SK-N-SH treated with all-trans-retinoic acid at 6 μM for 48 hours (cell line): ENCODE measurements around the gene ME3.

ENCODE experiments used
- ATAC-seq: fragments of 200-7000 bp; cut with Tn5 transposase; 3 replicates; pipeline ENCODE4 v1.9.1; 2020; ENCODE audit warnings: mild to moderate bottlenecking, moderate library complexity
- ARNTL ChIP-seq: fragments of 450-650 bp; formaldehyde crosslinking; IDR thresholded peaks from 2 replicates; pipeline ENCODE4 v1.5.0; 2020; ENCODE audit warnings: low read depth, mild to moderate bottlenecking, moderate library complexity, borderline replicate concordance
- BACH2 ChIP-seq: fragments of 250-450 bp; sonication (Bioruptor Pico); IDR thresholded peaks from 2 replicates; pipeline ENCODE4 v1.9.0; 2021; ENCODE audit warnings: mild to moderate bottlenecking, borderline replicate concordance
- CSDC2 ChIP-seq: fragments of 250-450 bp; sonication (Bioruptor Pico); IDR thresholded peaks from 2 replicates; pipeline ENCODE4 v1.5.0; 2020; ENCODE audit warnings: mild to moderate bottlenecking, moderate library complexity
- CSRNP3 ChIP-seq: fragments of 250-450 bp; sonication (Bioruptor Pico); IDR thresholded peaks from 2 replicates; pipeline ENCODE4 v1.5.1; 2021; ENCODE audit warnings: mild to moderate bottlenecking, moderate library complexity
- ESRRG ChIP-seq: fragments of 250-450 bp; sonication (Bioruptor Pico); IDR thresholded peaks from 2 replicates; pipeline ENCODE4 v1.6.1; 2021; ENCODE audit warnings: mild to moderate bottlenecking
- GLIS3 ChIP-seq: fragments of 250-450 bp; sonication (Bioruptor Pico); IDR thresholded peaks from 2 replicates; pipeline ENCODE4 v1.5.0; 2020; ENCODE audit warnings: mild to moderate bottlenecking, moderate library complexity
- ISL1 ChIP-seq: fragments of 250-450 bp; sonication (Bioruptor Pico); IDR thresholded peaks from 2 replicates; pipeline ENCODE4 v2.1.2; 2022; ENCODE audit warnings: mild to moderate bottlenecking, moderate library complexity
- POU6F1 ChIP-seq: fragments of 250-450 bp; sonication (Bioruptor Pico); IDR thresholded peaks from 2 replicates; pipeline ENCODE4 v1.8.0; 2021; ENCODE audit warnings: low read depth, mild to moderate bottlenecking, moderate library complexity, borderline replicate concordance
- PPARA ChIP-seq: fragments of 250-450 bp; sonication (Bioruptor Pico); IDR thresholded peaks from 2 replicates; pipeline ENCODE4 v1.5.0; 2020; ENCODE audit warnings: mild to moderate bottlenecking, borderline replicate concordance
- SNAI2 ChIP-seq: fragments of 250-450 bp; sonication (Bioruptor Pico); IDR thresholded peaks from 2 replicates; pipeline ENCODE4 v1.5.0; 2020; ENCODE audit warnings: mild to moderate bottlenecking, moderate library complexity
- TOX ChIP-seq: fragments of 250-450 bp; sonication (Bioruptor Pico); IDR thresholded peaks from 2 replicates; pipeline ENCODE4 v1.8.0; 2021; ENCODE audit warnings: mild to moderate bottlenecking, moderate library complexity, borderline replicate concordance
- ZFP3 ChIP-seq: fragments of 250-450 bp; sonication (Bioruptor Pico); IDR thresholded peaks from 2 replicates; pipeline ENCODE4 v1.5.0; 2020; ENCODE audit warnings: mild to moderate bottlenecking, moderate library complexity
- ZFP30 ChIP-seq: fragments of 450-650 bp; formaldehyde crosslinking; IDR thresholded peaks from 2 replicates; pipeline ENCODE4 v1.5.0; 2022; ENCODE audit warnings: mild to moderate bottlenecking, moderate library complexity
- ZNF565 ChIP-seq: fragments of 450-650 bp; formaldehyde crosslinking; conservative IDR thresholded peaks from 2 replicates; pipeline ENCODE4 v1.5.0; 2020; ENCODE audit warnings: low read depth, mild to moderate bottlenecking, moderate library complexity
- ZNF70 ChIP-seq: fragments of 450-650 bp; formaldehyde crosslinking; IDR thresholded peaks from 2 replicates; pipeline ENCODE4 v1.5.0; 2020; ENCODE audit warnings: mild to moderate bottlenecking, moderate library complexity
- ZNF8 ChIP-seq: fragments of 450-650 bp; formaldehyde crosslinking; IDR thresholded peaks from 2 replicates; pipeline ENCODE4 v1.5.0; 2020; ENCODE audit warnings: mild to moderate bottlenecking, moderate library complexity
- TF ChIP-seq, protein P1 (sequence below): fragments of 250-450 bp; sonication (Bioruptor Pico); IDR thresholded peaks from 2 replicates; pipeline ENCODE4 v1.8.0; 2020; ENCODE audit warnings: mild to moderate bottlenecking, moderate library complexity, borderline replicate concordance
- TF ChIP-seq, protein P2 (sequence below): fragments of 250-450 bp; sonication (Bioruptor Pico); IDR thresholded peaks from 2 replicates; pipeline ENCODE4 v1.5.0; 2020; ENCODE audit warnings: mild to moderate bottlenecking, moderate library complexity
- TF ChIP-seq, protein P3 (sequence below): fragments of 250-450 bp; sonication (Bioruptor Pico); IDR thresholded peaks from 2 replicates; pipeline ENCODE4 v1.5.1; 2020; ENCODE audit warnings: low read depth, mild to moderate bottlenecking, moderate library complexity

Gene ME3

GRCh38 chr11:86608251-86608799 lies 64.1 kb downstream of the ME3 start (continued):
- TF ChIP-seq, protein P1, sequence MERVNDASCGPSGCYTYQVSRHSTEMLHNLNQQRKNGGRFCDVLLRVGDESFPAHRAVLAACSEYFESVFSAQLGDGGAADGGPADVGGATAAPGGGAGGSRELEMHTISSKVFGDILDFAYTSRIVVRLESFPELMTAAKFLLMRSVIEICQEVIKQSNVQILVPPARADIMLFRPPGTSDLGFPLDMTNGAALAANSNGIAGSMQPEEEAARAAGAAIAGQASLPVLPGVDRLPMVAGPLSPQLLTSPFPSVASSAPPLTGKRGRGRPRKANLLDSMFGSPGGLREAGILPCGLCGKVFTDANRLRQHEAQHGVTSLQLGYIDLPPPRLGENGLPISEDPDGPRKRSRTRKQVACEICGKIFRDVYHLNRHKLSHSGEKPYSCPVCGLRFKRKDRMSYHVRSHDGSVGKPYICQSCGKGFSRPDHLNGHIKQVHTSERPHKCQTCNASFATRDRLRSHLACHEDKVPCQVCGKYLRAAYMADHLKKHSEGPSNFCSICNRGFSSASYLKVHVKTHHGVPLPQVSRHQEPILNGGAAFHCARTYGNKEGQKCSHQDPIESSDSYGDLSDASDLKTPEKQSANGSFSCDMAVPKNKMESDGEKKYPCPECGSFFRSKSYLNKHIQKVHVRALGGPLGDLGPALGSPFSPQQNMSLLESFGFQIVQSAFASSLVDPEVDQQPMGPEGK: no peak
- no peak for TF ChIP-seq ZNF70

GRCh38 chr11:86606836-86607481 lies 65.5 kb downstream of the ME3 start:
- TF ChIP-seq, protein P2, sequence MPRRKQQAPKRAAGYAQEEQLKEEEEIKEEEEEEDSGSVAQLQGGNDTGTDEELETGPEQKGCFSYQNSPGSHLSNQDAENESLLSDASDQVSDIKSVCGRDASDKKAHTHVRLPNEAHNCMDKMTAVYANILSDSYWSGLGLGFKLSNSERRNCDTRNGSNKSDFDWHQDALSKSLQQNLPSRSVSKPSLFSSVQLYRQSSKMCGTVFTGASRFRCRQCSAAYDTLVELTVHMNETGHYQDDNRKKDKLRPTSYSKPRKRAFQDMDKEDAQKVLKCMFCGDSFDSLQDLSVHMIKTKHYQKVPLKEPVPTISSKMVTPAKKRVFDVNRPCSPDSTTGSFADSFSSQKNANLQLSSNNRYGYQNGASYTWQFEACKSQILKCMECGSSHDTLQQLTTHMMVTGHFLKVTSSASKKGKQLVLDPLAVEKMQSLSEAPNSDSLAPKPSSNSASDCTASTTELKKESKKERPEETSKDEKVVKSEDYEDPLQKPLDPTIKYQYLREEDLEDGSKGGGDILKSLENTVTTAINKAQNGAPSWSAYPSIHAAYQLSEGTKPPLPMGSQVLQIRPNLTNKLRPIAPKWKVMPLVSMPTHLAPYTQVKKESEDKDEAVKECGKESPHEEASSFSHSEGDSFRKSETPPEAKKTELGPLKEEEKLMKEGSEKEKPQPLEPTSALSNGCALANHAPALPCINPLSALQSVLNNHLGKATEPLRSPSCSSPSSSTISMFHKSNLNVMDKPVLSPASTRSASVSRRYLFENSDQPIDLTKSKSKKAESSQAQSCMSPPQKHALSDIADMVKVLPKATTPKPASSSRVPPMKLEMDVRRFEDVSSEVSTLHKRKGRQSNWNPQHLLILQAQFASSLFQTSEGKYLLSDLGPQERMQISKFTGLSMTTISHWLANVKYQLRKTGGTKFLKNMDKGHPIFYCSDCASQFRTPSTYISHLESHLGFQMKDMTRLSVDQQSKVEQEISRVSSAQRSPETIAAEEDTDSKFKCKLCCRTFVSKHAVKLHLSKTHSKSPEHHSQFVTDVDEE (CRISPR knock-in tag): no peak
- ATAC-seq: peak; percentile 39

GRCh38 chr11:86606270-86606835 lies 66.1 kb downstream of the ME3 start:
- ATAC-seq: peak; percentile 33
- no peak for TF ChIP-seq ARNTL
- TF ChIP-seq ZNF8 (CRISPR knock-in tag): no peak
- TF ChIP-seq, protein P2 (CRISPR knock-in tag): no peak
- TF ChIP-seq CSDC2: no peak
- TF ChIP-seq PPARA (CRISPR knock-in tag): no peak
- TF ChIP-seq GLIS3 (CRISPR knock-in tag): no peak
- TF ChIP-seq BACH2 (CRISPR knock-in tag): no peak
- TF ChIP-seq TOX (CRISPR knock-in tag): no peak

- ATAC-seq: no peak
Observed at GRCh38 chr11:86596861-86597586, 75.4 kb downstream of the ME3 start.

More at GRCh38 chr11:86596861-86597586, 75.4 kb downstream of the ME3 start:
- no peak for TF ChIP-seq SNAI2 (CRISPR knock-in tag)
- TF ChIP-seq POU6F1 (CRISPR knock-in tag): no peak
- TF ChIP-seq, protein P3, sequence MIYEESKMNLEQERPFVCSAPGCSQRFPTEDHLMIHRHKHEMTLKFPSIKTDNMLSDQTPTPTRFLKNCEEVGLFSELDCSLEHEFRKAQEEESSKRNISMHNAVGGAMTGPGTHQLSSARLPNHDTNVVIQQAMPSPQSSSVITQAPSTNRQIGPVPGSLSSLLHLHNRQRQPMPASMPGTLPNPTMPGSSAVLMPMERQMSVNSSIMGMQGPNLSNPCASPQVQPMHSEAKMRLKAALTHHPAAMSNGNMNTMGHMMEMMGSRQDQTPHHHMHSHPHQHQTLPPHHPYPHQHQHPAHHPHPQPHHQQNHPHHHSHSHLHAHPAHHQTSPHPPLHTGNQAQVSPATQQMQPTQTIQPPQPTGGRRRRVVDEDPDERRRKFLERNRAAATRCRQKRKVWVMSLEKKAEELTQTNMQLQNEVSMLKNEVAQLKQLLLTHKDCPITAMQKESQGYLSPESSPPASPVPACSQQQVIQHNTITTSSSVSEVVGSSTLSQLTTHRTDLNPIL: no peak
- no peak for TF ChIP-seq ZNF70
- TF ChIP-seq ESRRG (CRISPR knock-in tag): no peak
- no peak for TF ChIP-seq ISL1 (CRISPR knock-in tag)
- no peak for TF ChIP-seq ZNF565 (CRISPR knock-in tag)
- TF ChIP-seq CSRNP3: no peak
- TF ChIP-seq ZFP30 (CRISPR knock-in tag): no peak
- TF ChIP-seq ZFP3 (CRISPR knock-in tag): no peak
- TF ChIP-seq, all 23 proteins: peak for 0
